CD4-positive, alpha-beta T cell (primary cell): ENCODE results near the gene MRPS34. TPM values are rescaled to one million over a fixed set of nuclear protein-coding genes. Genes with fewer than 3 reads are reported as not detected.

Experiments used
- ATAC-seq: fragments of 200-7000 bp; cut with Tn5 transposase; one replicate; pipeline ENCODE4 v1.10.0; 2022; ENCODE audit warnings: mild to moderate bottlenecking; ENCODE audit not compliant: poor library complexity
- CTCF ChIA-PET: fragments of 350-600 bp; sonication (Branson Sonifier 250); formaldehyde crosslinking; loops from one replicate; lab custom pipeline; 2021; ENCODE audit warnings: antibody characterized with exemption, inconsistent platforms; lab: Charles Lee
- POLR2A ChIA-PET: fragments of 350-600 bp; sonication (Branson Sonifier 250); formaldehyde crosslinking; loops from one replicate; lab custom pipeline; 2021; ENCODE audit warnings: antibody characterized with exemption, inconsistent platforms; lab: Charles Lee
- DNase-seq, 14 experiments: peaks; one replicate each; pipeline ENCODE4 v3.0.0-alpha.2; 2013 to 2020; ENCODE audit warnings: mixed read lengths in 2 of 14
- H3K27ac ChIP-seq, 2 donors: one replicate each; pipeline versions ENCODE4 v1.5.1 to v1.7.0; 2013; ENCODE audit warnings: low read length in 2 of 2, low read depth in 1 of 2, mild to moderate bottlenecking in 1 of 2
- H3K27me3 ChIP-seq, 2 experiments: 1 replicate in 1 of 2; 2 replicates in 1 of 2; pipeline versions ENCODE4 v1.6.1 to v1.7.0; 2013; ENCODE audit warnings: low read length in 2 of 2, control low read depth in 1 of 2, mild to moderate bottlenecking in 1 of 2, moderate library complexity in 1 of 2; ENCODE audit not compliant: insufficient read depth in 2 of 2, control insufficient read depth in 1 of 2
- H3K36me3 ChIP-seq: one replicate; pipeline ENCODE4 v1.6.1; 2013; ENCODE audit warnings: low read length, control low read depth; ENCODE audit not compliant: insufficient read depth
- H3K4me1 ChIP-seq: one replicate; pipeline ENCODE4 v1.6.1; 2013; ENCODE audit warnings: low read length, control low read depth; ENCODE audit not compliant: insufficient read depth
- H3K4me3 ChIP-seq: one replicate; pipeline ENCODE4 v1.5.1; 2013; ENCODE audit warnings: mild to moderate bottlenecking, low read length, moderate library complexity
- H3K9me3 ChIP-seq, 2 experiments: 1 replicate in 1 of 2; 2 replicates in 1 of 2; pipeline versions ENCODE4 v1.6.1 to v1.7.0; 2013; ENCODE audit warnings: low read length in 2 of 2, mild to moderate bottlenecking in 2 of 2, control low read depth in 1 of 2, moderate library complexity in 1 of 2; ENCODE audit not compliant: control insufficient read depth in 1 of 2, insufficient read depth in 1 of 2
- H3K27ac Mint-ChIP-seq: one replicate; pipeline ENCODE4 v1.8.0; 2020; ENCODE audit warnings: mixed read lengths
- H3K27me3 Mint-ChIP-seq: one replicate; pipeline ENCODE4 v1.8.0; 2021; ENCODE audit warnings: mixed read lengths
- H3K36me3 Mint-ChIP-seq: one replicate; pipeline ENCODE4 v1.8.0; 2021; ENCODE audit warnings: low read depth, mixed read lengths
- H3K4me1 Mint-ChIP-seq: one replicate; pipeline ENCODE4 v1.8.0; 2021; ENCODE audit warnings: low read depth, mixed read lengths
- H3K4me3 Mint-ChIP-seq: one replicate; pipeline ENCODE4 v1.8.0; 2020; ENCODE audit warnings: mild to moderate bottlenecking, mixed read lengths
- H3K9me3 Mint-ChIP-seq: one replicate; pipeline ENCODE4 v1.8.0; 2020; ENCODE audit warnings: mixed read lengths
- intact Hi-C, 2 experiments: fragments of 100-400 bp; cut with DNase I in 1 of 2; cut with micrococcal nuclease in 1 of 2; formaldehyde crosslinking; loops; one replicate each; pipeline versions ENCODE4 v1.15.1 to v1.9.0; 2023 to 2025; cut with DNase I, micrococcal nuclease
- total RNA-seq, 174 experiments: library from RNA in 2 of 174; stranded (reverse) in 2 of 174; gene quantifications; one replicate each; pipeline ENCODE4 v1.2.3 and lab custom pipeline; 2021 to 2026
- TF ChIP-seq, protein P1 (sequence below): fragments of 200-600 bp; IDR thresholded peaks from one replicate; pipeline ENCODE4 v1.8.0; 2022; ENCODE audit warnings: antibody characterized with exemption, mild to moderate bottlenecking

Gene MRPS34
- total RNA-seq, 2 experiments from 2014 or later: 25.5 to 26.9 TPM

DNA sequence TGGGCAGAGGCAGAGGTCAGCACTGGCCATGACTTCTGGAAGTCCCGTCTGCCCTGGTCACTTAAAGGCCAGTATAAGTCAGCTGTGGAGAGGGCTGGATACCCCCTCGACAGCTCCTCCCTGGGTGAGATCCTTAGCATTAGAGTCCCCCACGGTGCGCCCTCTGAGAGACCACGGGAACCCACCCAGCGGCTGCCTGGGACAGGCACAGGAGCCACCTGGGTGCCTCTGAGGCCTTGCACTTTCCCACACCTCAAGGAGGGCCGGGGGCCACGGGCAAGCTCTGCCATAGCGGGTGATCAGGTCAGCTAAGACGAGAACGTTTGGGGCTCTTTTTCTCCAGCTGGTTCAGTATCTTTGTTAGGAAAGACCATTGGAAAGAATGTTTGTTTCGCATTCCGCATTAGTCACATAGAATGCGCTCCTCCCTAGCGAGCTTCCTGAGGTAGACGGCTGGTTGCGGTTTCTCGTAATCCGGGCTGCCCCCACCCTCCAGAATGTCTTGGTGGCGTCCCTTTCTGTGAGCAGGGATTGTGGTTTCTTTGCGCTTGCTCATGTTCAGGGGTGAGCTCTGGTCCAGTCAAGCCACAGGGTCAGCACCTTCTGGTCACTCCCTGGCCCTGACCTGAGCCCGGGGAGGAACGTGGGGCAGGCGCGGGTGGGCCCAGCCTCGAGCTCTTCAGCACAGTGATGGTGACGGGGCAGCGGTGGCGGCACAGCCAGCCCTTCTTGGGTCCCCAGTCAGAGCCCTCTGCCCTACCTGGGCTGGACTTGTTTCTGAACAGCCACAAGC is 26.8 kb downstream of the MRPS34 start:
- no peaks in the 10 kb centered on the region for H3K4me1 Mint-ChIP-seq
- no peak overlapping the region for H3K27ac ChIP-seq
- peaks cover 67% of the 10 kb centered on the region for H3K36me3 ChIP-seq
- ChIA-PET CTCF (no interaction called here), POLR2A (no interaction called here)
- no peaks in the 10 kb centered on the region for H3K9me3 Mint-ChIP-seq
- intact Hi-C loops: no loop called here
- no peaks in the 10 kb centered on the region for H3K27me3 ChIP-seq
- TF ChIP-seq, protein P1, sequence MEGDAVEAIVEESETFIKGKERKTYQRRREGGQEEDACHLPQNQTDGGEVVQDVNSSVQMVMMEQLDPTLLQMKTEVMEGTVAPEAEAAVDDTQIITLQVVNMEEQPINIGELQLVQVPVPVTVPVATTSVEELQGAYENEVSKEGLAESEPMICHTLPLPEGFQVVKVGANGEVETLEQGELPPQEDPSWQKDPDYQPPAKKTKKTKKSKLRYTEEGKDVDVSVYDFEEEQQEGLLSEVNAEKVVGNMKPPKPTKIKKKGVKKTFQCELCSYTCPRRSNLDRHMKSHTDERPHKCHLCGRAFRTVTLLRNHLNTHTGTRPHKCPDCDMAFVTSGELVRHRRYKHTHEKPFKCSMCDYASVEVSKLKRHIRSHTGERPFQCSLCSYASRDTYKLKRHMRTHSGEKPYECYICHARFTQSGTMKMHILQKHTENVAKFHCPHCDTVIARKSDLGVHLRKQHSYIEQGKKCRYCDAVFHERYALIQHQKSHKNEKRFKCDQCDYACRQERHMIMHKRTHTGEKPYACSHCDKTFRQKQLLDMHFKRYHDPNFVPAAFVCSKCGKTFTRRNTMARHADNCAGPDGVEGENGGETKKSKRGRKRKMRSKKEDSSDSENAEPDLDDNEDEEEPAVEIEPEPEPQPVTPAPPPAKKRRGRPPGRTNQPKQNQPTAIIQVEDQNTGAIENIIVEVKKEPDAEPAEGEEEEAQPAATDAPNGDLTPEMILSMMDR: no peak
- DNase-seq (no peak), ATAC-seq (no peak)
- no peaks in the 10 kb centered on the region for H3K9me3 ChIP-seq
- peaks cover 5% of the 10 kb centered on the region for H3K4me1 ChIP-seq
- H3K4me3 Mint-ChIP-seq: no peak overlapping the region
- H3K27ac Mint-ChIP-seq: no peak overlapping the region
- peaks cover 46% of the 10 kb centered on the region for H3K36me3 Mint-ChIP-seq
- no peaks in the 10 kb centered on the region for H3K27me3 Mint-ChIP-seq
- H3K4me3 ChIP-seq: no peak overlapping the region

- no peak for DNase-seq
- H3K4me1 ChIP-seq: peaks cover 9% of the 10 kb centered on the region
- Mint-ChIP-seq H3K4me3 (no peak overlapping the region), H3K27ac (no peak overlapping the region), H3K4me1 (no peaks in the 10 kb centered on the region), H3K36me3 (peaks cover 46% of the 10 kb centered on the region), H3K27me3 (no peaks in the 10 kb centered on the region), H3K9me3 (no peaks in the 10 kb centered on the region)
- no peaks in the 10 kb centered on the region for H3K9me3 ChIP-seq
- intact Hi-C loops: no loop called here
- no peaks in the 10 kb centered on the region for H3K27me3 ChIP-seq
- ATAC-seq: no peak
- H3K27ac ChIP-seq: no peak overlapping the region
- TF ChIP-seq, protein P1: no peak
- peaks cover 70% of the 10 kb centered on the region for H3K36me3 ChIP-seq
- CTCF ChIA-PET: no interaction called here
- POLR2A ChIA-PET: no interaction called here
- no peak overlapping the region for H3K4me3 ChIP-seq
Observed at GRCh38 chr16:1745181-1745899, 27.6 kb downstream of the MRPS34 start.

GRCh38 chr16:1744338-1744840 is 28.5 kb downstream of the MRPS34 start:
- H3K9me3 Mint-ChIP-seq: no peaks in the 10 kb centered on the region
- intact Hi-C loops: no loop called here
- ChIA-PET CTCF (no interaction called here), POLR2A (no interaction called here)
- no peak overlapping the region for H3K27ac ChIP-seq
- H3K9me3 ChIP-seq: peaks cover 0 to 7% of the 10 kb centered on the region in 2 experiments
- H3K27me3 Mint-ChIP-seq: no peaks in the 10 kb centered on the region
- H3K36me3 Mint-ChIP-seq: peaks cover 46% of the 10 kb centered on the region
- no peak overlapping the region for H3K4me3 Mint-ChIP-seq
- ATAC-seq (no peak), DNase-seq (no peak)
- TF ChIP-seq, protein P1: no peak
- no peaks in the 10 kb centered on the region for H3K27me3 ChIP-seq
- H3K4me3 ChIP-seq: no peak overlapping the region
- no peaks in the 10 kb centered on the region for H3K4me1 Mint-ChIP-seq
- peaks cover 9% of the 10 kb centered on the region for H3K4me1 ChIP-seq
- peaks cover 64% of the 10 kb centered on the region for H3K36me3 ChIP-seq
- H3K27ac Mint-ChIP-seq: no peak overlapping the region
